Measurements from ENCODE around the gene HDAC4. TPM values are rescaled to one million over a fixed set of nuclear protein-coding genes. Genes with fewer than 3 reads are reported as not detected.

Gene HDAC4
- total RNA-seq, 1 donor from 2014 or later: 11.8 TPM

DNA sequence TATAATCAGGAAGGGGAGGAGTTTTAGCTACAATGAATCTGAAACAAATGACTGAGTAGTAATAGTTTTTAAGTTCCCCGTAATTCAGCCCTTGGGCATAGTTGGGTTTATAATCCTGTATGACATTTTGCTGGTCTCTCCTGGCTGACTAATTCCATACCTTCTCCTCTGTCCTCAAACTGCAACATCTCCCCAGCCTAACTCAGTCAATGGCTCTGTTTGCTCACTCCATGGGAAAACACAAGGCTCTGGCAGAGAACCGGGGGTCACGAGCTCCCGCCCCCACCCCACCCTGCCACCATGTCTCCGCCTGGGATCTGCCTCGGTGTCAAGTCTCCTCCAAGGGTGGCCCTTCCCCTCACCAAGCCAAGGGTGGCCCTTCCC, 168.6 kb downstream of the HDAC4 start:
- Histone ChIP-seq H3K4me1 (ENCODE audit: insufficient read depth, low read length) (peaks cover 13% of the 10 kb centered on the region), H3K27me3 (ENCODE audit: insufficient read depth, low read length) (no peaks in the 10 kb centered on the region), H3K4me3 (ENCODE audit: insufficient read depth, low read depth, low read length) (no peak overlapping the region), H3K27ac (ENCODE audit: low read depth, low read length) (no peak overlapping the region), H3K79me2 (ENCODE audit: insufficient read depth, low read length) (no peaks in the 10 kb centered on the region), H3K9me3 (ENCODE audit: insufficient read depth, low read depth, low read length) (no peaks in the 10 kb centered on the region), H3K9ac (ENCODE audit: low read length) (no peak overlapping the region), H3K36me3 (ENCODE audit: insufficient read depth, low read length) (no peaks in the 10 kb centered on the region), H2AFZ (ENCODE audit: low read depth, low read length) (no peak overlapping the region), H3K4me2 (ENCODE audit: low read length) (no peak overlapping the region), H4K20me1 (ENCODE audit: insufficient read depth, low read length) (peaks cover 9% of the 10 kb centered on the region)
- Mint-ChIP-seq H3K36me3 (ENCODE audit: low read depth, unreplicated experiment) (no peaks in the 10 kb centered on the region), H3K4me3 (ENCODE audit: unreplicated experiment) (no peak overlapping the region), H3K27me3 (ENCODE audit: low read depth, unreplicated experiment) (no peaks in the 10 kb centered on the region), H3K27ac (ENCODE audit: unreplicated experiment) (no peak overlapping the region), H3K4me1 (ENCODE audit: low read depth, unreplicated experiment) (peaks cover 22% of the 10 kb centered on the region), H3K9me3 (ENCODE audit: unreplicated experiment) (no peaks in the 10 kb centered on the region)
- FAIRE-seq (no peak), DNase-seq (ENCODE audit: low read depth) (no peak)
- no peak for TF ChIP-seq EZH2 (IDR thresholded peaks at IDR 0.05; ENCODE audit: insufficient read depth, low read length)
- TF ChIP-seq, protein P1, sequence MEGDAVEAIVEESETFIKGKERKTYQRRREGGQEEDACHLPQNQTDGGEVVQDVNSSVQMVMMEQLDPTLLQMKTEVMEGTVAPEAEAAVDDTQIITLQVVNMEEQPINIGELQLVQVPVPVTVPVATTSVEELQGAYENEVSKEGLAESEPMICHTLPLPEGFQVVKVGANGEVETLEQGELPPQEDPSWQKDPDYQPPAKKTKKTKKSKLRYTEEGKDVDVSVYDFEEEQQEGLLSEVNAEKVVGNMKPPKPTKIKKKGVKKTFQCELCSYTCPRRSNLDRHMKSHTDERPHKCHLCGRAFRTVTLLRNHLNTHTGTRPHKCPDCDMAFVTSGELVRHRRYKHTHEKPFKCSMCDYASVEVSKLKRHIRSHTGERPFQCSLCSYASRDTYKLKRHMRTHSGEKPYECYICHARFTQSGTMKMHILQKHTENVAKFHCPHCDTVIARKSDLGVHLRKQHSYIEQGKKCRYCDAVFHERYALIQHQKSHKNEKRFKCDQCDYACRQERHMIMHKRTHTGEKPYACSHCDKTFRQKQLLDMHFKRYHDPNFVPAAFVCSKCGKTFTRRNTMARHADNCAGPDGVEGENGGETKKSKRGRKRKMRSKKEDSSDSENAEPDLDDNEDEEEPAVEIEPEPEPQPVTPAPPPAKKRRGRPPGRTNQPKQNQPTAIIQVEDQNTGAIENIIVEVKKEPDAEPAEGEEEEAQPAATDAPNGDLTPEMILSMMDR (IDR thresholded peaks at IDR 0.05; ENCODE audit: insufficient read depth, low read depth, low read length): no peak

DNA sequence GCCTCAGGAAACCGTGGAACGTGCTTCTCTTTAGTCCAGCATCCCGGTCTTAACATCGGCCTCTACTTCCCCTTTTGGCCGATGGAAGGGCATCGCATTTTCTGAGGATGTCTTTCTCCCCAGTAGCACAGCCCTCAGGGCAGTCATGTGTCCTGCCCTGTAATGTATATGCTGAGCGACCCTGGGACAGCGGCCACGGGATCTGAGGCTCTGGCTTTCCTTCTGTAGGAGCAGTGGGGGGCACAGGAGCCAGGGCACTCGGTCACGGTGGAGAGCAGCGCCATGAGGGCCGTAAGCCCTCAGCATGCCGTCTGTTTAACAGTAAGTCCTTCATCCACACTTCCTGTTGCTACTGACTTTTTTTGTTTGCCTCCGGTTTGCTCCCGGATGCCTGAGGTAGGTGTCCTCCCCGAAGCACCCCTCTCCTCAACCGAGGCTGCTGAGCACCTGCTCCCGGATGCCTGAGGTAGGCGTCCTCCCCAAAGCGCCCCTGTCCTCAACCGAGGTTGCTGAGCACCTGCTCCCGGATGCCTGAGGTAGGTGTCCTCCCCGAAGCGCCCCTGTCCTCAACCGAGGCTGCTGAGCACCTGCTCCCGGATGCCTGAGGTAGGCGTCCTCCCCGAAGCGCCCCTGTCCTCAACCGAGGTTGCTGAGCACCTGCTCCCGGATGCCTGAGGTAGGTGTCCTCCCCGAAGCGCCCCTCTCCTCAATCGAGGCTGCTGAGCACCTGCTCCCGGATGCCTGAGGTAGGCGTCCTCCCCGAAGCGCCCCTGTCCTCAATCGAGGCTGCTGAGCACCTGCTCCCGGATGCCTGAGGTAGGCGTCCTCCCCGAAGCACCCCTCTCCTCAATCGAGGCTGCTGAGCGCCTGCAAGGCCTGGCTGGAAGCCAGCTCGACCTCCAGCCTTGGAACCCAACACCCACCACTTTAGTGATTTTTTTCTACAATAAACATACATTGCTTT, 169.3 kb downstream of the HDAC4 start:
- no peak overlapping the region for H2AFZ ChIP-seq (ENCODE audit: low read depth, low read length)
- FAIRE-seq (no peak), DNase-seq (ENCODE audit: low read depth) (no peak)
- H3K4me1 ChIP-seq (ENCODE audit: insufficient read depth, low read length): peaks cover 19% of the 10 kb centered on the region
- no peak overlapping the region for H3K4me2 ChIP-seq (ENCODE audit: low read length)
- Mint-ChIP-seq H3K36me3 (ENCODE audit: low read depth, unreplicated experiment) (no peaks in the 10 kb centered on the region), H3K27me3 (ENCODE audit: low read depth, unreplicated experiment) (no peaks in the 10 kb centered on the region), H3K4me3 (ENCODE audit: unreplicated experiment) (no peak overlapping the region), H3K4me1 (ENCODE audit: low read depth, unreplicated experiment) (peaks cover 28% of the 10 kb centered on the region), H3K27ac (ENCODE audit: unreplicated experiment) (no peak overlapping the region), H3K9me3 (ENCODE audit: unreplicated experiment) (no peaks in the 10 kb centered on the region)
- no peaks in the 10 kb centered on the region for H3K9me3 ChIP-seq (ENCODE audit: insufficient read depth, low read depth, low read length)
- H3K4me3 ChIP-seq (ENCODE audit: insufficient read depth, low read depth, low read length): no peak overlapping the region
- H4K20me1 ChIP-seq (ENCODE audit: insufficient read depth, low read length): peaks cover 9% of the 10 kb centered on the region
- TF ChIP-seq EZH2 (IDR thresholded peaks at IDR 0.05; ENCODE audit: insufficient read depth, low read length): no peak
- TF ChIP-seq, protein P1 (IDR thresholded peaks at IDR 0.05; ENCODE audit: insufficient read depth, low read depth, low read length): no peak
- no peak overlapping the region for H3K27ac ChIP-seq (ENCODE audit: low read depth, low read length)
- H3K27me3 ChIP-seq (ENCODE audit: insufficient read depth, low read length): no peaks in the 10 kb centered on the region
- H3K9ac ChIP-seq (ENCODE audit: low read length): no peak overlapping the region
- no peaks in the 10 kb centered on the region for H3K36me3 ChIP-seq (ENCODE audit: insufficient read depth, low read length)
- H3K79me2 ChIP-seq (ENCODE audit: insufficient read depth, low read length): no peaks in the 10 kb centered on the region
